PFSK-1 (cell line): ENCODE measurements around the gene CAD.

Source experiments
- POLR2AphosphoS5 ChIP-seq: IDR thresholded peaks from 2 replicates; pipeline ENCODE4 v1.6.1; 2012; ENCODE audit warnings: low read depth, mild to moderate bottlenecking, control low read depth, low read length, moderate library complexity
- REST ChIP-seq, 2 experiments: IDR thresholded peaks; 2 replicates each; pipeline versions ENCODE4 v1.6.1 to v1.8.0; 2011 to 2012; ENCODE audit warnings: low read depth in 2 of 2, low read length in 2 of 2, control low read depth in 1 of 2, inconsistent platforms in 1 of 2, mild to moderate bottlenecking in 1 of 2, moderate library complexity in 1 of 2; ENCODE audit not compliant: insufficient read depth in 1 of 2
- SIN3A ChIP-seq: IDR thresholded peaks from 2 replicates; pipeline ENCODE4 v1.6.1; 2012; ENCODE audit warnings: mild to moderate bottlenecking, low read length, moderate library complexity, borderline replicate concordance; ENCODE audit not compliant: insufficient read depth
- TAF1 ChIP-seq: IDR thresholded peaks from 2 replicates; pipeline ENCODE4 v1.6.1; 2012; ENCODE audit warnings: low read length, control low read depth, borderline replicate concordance; ENCODE audit not compliant: insufficient read depth

GRCh38 chr2:27175330-27175729, 41.8 kb upstream of the CAD start:
- TF ChIP-seq SIN3A (no peak), TAF1 (no peak), REST (IDR thresholded peaks at IDR 0.05; ENCODE audit: insufficient read depth in 1 of 2, low read depth in 2 of 2, low read length in 2 of 2) (no peak), POLR2AphosphoS5 (no peak)
